SU-DHL-6 (cell line): ENCODE results near the gene PBX1.

ENCODE experiments used
- H2AFZ ChIP-seq: fragments of 200-600 bp; sonication (generic); 2 replicates; pipeline ENCODE4 v1.6.1; 2014; ENCODE audit warnings: low read depth, mild to moderate bottlenecking, moderate library complexity, mixed read lengths, antibody characterized with exemption, low read length; ENCODE audit not compliant: severe bottlenecking
- H3F3A ChIP-seq: fragments of 200-600 bp; shearing (Covaris generic); 2 replicates; pipeline ENCODE4 v1.6.0; 2016; ENCODE audit warnings: antibody characterized with exemption, mild to moderate bottlenecking; ENCODE audit not compliant: insufficient read depth
- H3K27ac ChIP-seq: fragments of 200-600 bp; sonication (generic); 2 replicates; pipeline ENCODE4 v1.5.1; 2016; ENCODE audit warnings: low read depth, mild to moderate bottlenecking, low read length, moderate library complexity, mixed read lengths
- H3K27me3 ChIP-seq: fragments of 200-600 bp; sonication (generic), shearing (Covaris generic); 2 replicates; pipeline ENCODE4 v1.6.0; 2014; ENCODE audit warnings: mild to moderate bottlenecking, low read length
- H3K36me3 ChIP-seq: fragments of 200-600 bp; sonication (generic); 2 replicates; pipeline ENCODE4 v1.6.1; 2014; ENCODE audit warnings: mild to moderate bottlenecking, low read length, mixed read lengths
- H3K4me2 ChIP-seq: fragments of 300-600, 200-600 bp; shearing (Covaris generic), sonication (generic); 2 replicates; pipeline ENCODE4 v1.6.0; 2014; ENCODE audit warnings: low read length, low read depth, mild to moderate bottlenecking; ENCODE audit not compliant: poor library complexity, severe bottlenecking
- H3K4me3 ChIP-seq: fragments of 200-600 bp; sonication (generic); 2 replicates; pipeline ENCODE4 v1.5.1; 2014; ENCODE audit warnings: antibody characterized with exemption, low read length, mild to moderate bottlenecking, mixed read lengths; ENCODE audit not compliant: insufficient read depth, poor library complexity, severe bottlenecking
- H3K79me2 ChIP-seq: fragments of 200-600 bp; sonication (generic); 2 replicates; pipeline ENCODE4 v1.6.1; 2014; ENCODE audit warnings: mild to moderate bottlenecking, low read length, moderate library complexity; ENCODE audit not compliant: insufficient read depth
- H3K9ac ChIP-seq: fragments of 200-600 bp; sonication (generic); 2 replicates; pipeline ENCODE4 v1.7.0; 2014; ENCODE audit warnings: mild to moderate bottlenecking, low read length
- H3K9me2 ChIP-seq: fragments of 200-600 bp; sonication (generic); replicated peaks from 2 replicates; pipeline ENCODE4 v1.6.1; 2014; ENCODE audit warnings: low read length; ENCODE audit not compliant: insufficient read depth
- H3K9me3 ChIP-seq: fragments of 200-600 bp; sonication (generic); 2 replicates; pipeline ENCODE4 v1.6.1; 2014; ENCODE audit warnings: low read length, mixed read lengths; ENCODE audit not compliant: insufficient read depth
- H4K20me1 ChIP-seq: fragments of 200-600 bp; sonication (generic); 2 replicates; pipeline ENCODE4 v1.6.1; 2014; ENCODE audit warnings: low read depth, mild to moderate bottlenecking, antibody characterized with exemption, low read length, moderate library complexity, mixed read lengths
- CTCF ChIP-seq: fragments of 200-600 bp; sonication (generic); IDR thresholded peaks from one replicate; pipeline ENCODE4 v1.5.1; 2017; ENCODE audit warnings: antibody characterized with exemption, mild to moderate bottlenecking, low read length, moderate library complexity; ENCODE audit not compliant: insufficient read depth, poor library complexity, severe bottlenecking
- EZH2phosphoT487 ChIP-seq: fragments of 200-600 bp; sonication (generic), shearing (Covaris generic); conservative IDR thresholded peaks from 2 replicates; pipeline ENCODE4 v1.6.1; 2018; ENCODE audit warnings: mild to moderate bottlenecking, antibody characterized with exemption, low read length, moderate library complexity, mixed read lengths

PBX1 gene

GRCh38 chr1:164804366-164804765 is 245.4 kb downstream of the PBX1 start:
- H3K27ac ChIP-seq, result no peak overlapping the region
- TF ChIP-seq EZH2phosphoT487, result no peak
- no peak for TF ChIP-seq CTCF
- H3K36me3 ChIP-seq, result no peaks in the 10 kb centered on the region
- no peaks in the 10 kb centered on the region for H3K9me2 ChIP-seq
- no peaks in the 10 kb centered on the region for H3F3A ChIP-seq
- no peaks in the 10 kb centered on the region for H4K20me1 ChIP-seq
- no peaks in the 10 kb centered on the region for H3K79me2 ChIP-seq
- no peaks in the 10 kb centered on the region for H3K9me3 ChIP-seq
- H3K4me2 ChIP-seq, result no peak overlapping the region
- H3K4me3 ChIP-seq, result no peak overlapping the region
- no peaks in the 10 kb centered on the region for H3K27me3 ChIP-seq
- no peak overlapping the region for H2AFZ ChIP-seq
- H3K9ac ChIP-seq, result no peak overlapping the region

DNA sequence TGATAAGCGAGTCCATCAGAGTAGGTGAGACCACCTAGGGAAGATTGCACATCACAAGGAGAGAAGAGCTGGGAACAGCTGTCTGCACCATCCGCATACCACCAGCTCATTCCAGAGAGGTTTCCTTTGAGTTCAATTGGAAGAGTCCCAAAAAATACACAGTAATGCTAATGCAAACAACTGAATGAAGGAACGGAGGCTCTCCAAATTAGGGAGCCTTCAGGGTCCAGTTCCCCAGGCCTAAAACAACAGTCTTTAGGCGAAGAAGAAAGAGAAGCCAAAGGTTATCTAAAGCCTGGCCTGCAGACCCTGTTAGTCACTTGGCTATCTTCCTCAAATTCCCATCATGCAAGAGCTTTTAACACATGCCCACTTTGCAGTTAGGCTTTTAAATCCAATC is 246.4 kb downstream of the PBX1 start:
- TF ChIP-seq CTCF (no peak), EZH2phosphoT487 (no peak)
- no peaks in the 10 kb centered on the region for H3K9me3 ChIP-seq
- H3K79me2 ChIP-seq, result no peaks in the 10 kb centered on the region
- H3K9ac ChIP-seq, result no peak overlapping the region
- H3F3A ChIP-seq, result no peaks in the 10 kb centered on the region
- no peak overlapping the region for H2AFZ ChIP-seq
- H3K36me3 ChIP-seq, result no peaks in the 10 kb centered on the region
- no peak overlapping the region for H3K4me3 ChIP-seq
- H4K20me1 ChIP-seq, result no peaks in the 10 kb centered on the region
- no peak overlapping the region for H3K27ac ChIP-seq
- no peaks in the 10 kb centered on the region for H3K9me2 ChIP-seq
- H3K4me2 ChIP-seq, result no peak overlapping the region
- no peaks in the 10 kb centered on the region for H3K27me3 ChIP-seq

DNA sequence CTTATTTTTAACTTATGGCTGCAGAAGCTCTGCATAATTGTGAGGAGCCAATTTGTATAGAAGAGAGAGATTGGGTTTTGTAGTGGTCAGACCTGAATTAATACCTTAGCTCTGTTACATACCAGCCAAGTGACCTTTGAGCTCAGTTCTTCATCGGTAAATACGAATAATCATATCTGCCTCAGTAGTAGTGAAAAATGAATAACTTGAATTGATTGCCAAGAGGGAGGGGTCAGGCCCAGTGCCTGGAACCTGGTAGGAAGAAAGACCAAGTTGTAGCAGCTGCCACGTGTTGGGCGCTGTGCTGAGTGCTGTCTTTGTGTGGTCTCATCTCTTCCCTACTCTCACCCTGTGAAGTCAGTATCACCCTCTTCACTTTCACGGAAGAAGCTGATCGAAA is 247.5 kb downstream of the PBX1 start:
- Histone ChIP-seq H3K4me2 (no peak overlapping the region), H3K4me3 (no peak overlapping the region), H3K36me3 (no peaks in the 10 kb centered on the region), H4K20me1 (no peaks in the 10 kb centered on the region), H3K9ac (no peak overlapping the region), H2AFZ (no peak overlapping the region), H3K9me2 (no peaks in the 10 kb centered on the region), H3K9me3 (no peaks in the 10 kb centered on the region), H3F3A (no peaks in the 10 kb centered on the region), H3K27me3 (no peaks in the 10 kb centered on the region), H3K79me2 (no peaks in the 10 kb centered on the region), H3K27ac (no peak overlapping the region)
- no peak for TF ChIP-seq CTCF

DNA sequence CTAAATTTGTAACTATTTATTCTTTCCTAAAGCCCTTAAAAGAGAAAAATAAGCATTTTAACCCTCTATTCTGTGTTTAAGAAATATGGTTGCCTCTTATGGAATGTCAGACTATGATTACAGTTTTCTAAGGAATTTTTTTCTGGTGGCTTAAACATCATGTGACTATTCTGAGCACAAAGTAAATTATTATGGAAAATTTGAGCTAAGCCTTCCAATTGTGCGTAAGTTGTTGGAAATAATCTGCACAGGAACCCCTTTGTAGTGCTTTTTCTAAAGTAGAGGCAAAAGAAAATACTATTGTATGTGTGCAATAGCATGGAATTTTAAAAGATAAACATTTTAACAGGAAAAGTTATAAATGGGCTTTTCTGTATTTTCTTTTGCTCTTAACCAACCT is 254.8 kb downstream of the PBX1 start:
- Histone ChIP-seq H4K20me1 (no peaks in the 10 kb centered on the region), H3K27me3 (no peaks in the 10 kb centered on the region), H3K36me3 (no peaks in the 10 kb centered on the region), H3K79me2 (no peaks in the 10 kb centered on the region), H3K27ac (no peak overlapping the region), H3K9me3 (no peaks in the 10 kb centered on the region), H2AFZ (no peak overlapping the region), H3K9ac (no peak overlapping the region), H3K9me2 (no peaks in the 10 kb centered on the region), H3K4me2 (no peak overlapping the region), H3F3A (no peaks in the 10 kb centered on the region), H3K4me3 (no peak overlapping the region)
- TF ChIP-seq EZH2phosphoT487 (no peak), CTCF (no peak)
